SK-N-SH (cell line): ENCODE results near the gene GCN1. TPM values are rescaled to one million over a fixed set of nuclear protein-coding genes. Genes with fewer than 3 reads are reported as not detected.

Experiments used
- CTCF ChIA-PET: fragments of 300-600, 350-600 bp; formaldehyde crosslinking; extraction: SDS; loops from one replicate; lab custom pipeline; 2021; lab: Yijun Ruan, JAX
- POLR2A ChIA-PET: fragments of 350-600 bp; sonication (Branson Sonifier 250); formaldehyde crosslinking; extraction: SDS; loops from one replicate; lab custom pipeline; 2020; ENCODE audit warnings: antibody characterized with exemption, inconsistent platforms; lab: Yijun Ruan, JAX
- DNase-seq: peaks from one replicate; pipeline ENCODE4 v3.0.0; 2012
- H2AFZ ChIP-seq: fragments of 200-600 bp; sonication (generic); 2 replicates; pipeline ENCODE4 v1.8.1; 2016; ENCODE audit warnings: antibody characterized with exemption, mild to moderate bottlenecking, low read depth
- H3F3A ChIP-seq: fragments of 200-600 bp; sonication (generic); replicated peaks from 2 replicates; pipeline ENCODE3; 2016; ENCODE audit warnings: antibody characterized with exemption, mild to moderate bottlenecking; ENCODE audit not compliant: insufficient read depth
- H3K27ac ChIP-seq, 2 experiments: fragments of 200-500 bp in 1 of 2; fragments of 200-600 bp in 1 of 2; sonication (Bioruptor generic) in 1 of 2; sonication (generic), shearing (Covaris generic) in 1 of 2; 2 replicates each; pipeline versions ENCODE4 v1.5.1 to v1.6.1; 2014 to 2016; ENCODE audit warnings: low read depth in 2 of 2, inconsistent platforms in 1 of 2, low read length in 1 of 2, mild to moderate bottlenecking in 1 of 2, mixed read lengths in 1 of 2
- H3K27me3 ChIP-seq: fragments of 200-600 bp; sonication (generic), shearing (Covaris generic); 2 replicates; pipeline ENCODE4 v1.6.1; 2016; ENCODE audit warnings: mixed run types; ENCODE audit not compliant: insufficient read depth
- H3K36me3 ChIP-seq, 2 experiments: fragments of 200-500 bp in 1 of 2; fragments of 200-600 bp in 1 of 2; sonication (Bioruptor generic) in 1 of 2; sonication (generic) in 1 of 2; replicated peaks in 1 of 2; 2 replicates each; pipeline versions ENCODE3 to v1.5.1; 2014 to 2016; ENCODE audit warnings: low read length in 1 of 2, mild to moderate bottlenecking in 1 of 2; ENCODE audit not compliant: insufficient read depth in 2 of 2, control insufficient read depth in 1 of 2
- H3K4me1 ChIP-seq, 2 experiments: fragments of 200-500 bp in 1 of 2; fragments of 200-600 bp in 1 of 2; sonication (Bioruptor generic) in 1 of 2; sonication (generic), shearing (Covaris generic) in 1 of 2; 2 replicates each; pipeline versions ENCODE4 v1.5.1 to v1.6.1; 2014 to 2016; ENCODE audit warnings: low read depth in 1 of 2, low read length in 1 of 2, mixed run types in 1 of 2; ENCODE audit not compliant: insufficient read depth in 2 of 2, control insufficient read depth in 1 of 2
- H3K4me2 ChIP-seq: fragments of 200-600 bp; sonication (generic), shearing (Covaris generic); 2 replicates; pipeline ENCODE4 v1.6.1; 2017; ENCODE audit warnings: mixed run types
- H3K4me3 ChIP-seq, 2 experiments: fragments of 200-500 bp in 1 of 2; fragments of 200-600 bp in 1 of 2; sonication (Bioruptor generic) in 1 of 2; sonication (generic), shearing (Covaris generic) in 1 of 2; 2 replicates each; pipeline versions ENCODE4 v1.5.1 to v1.8.1; 2014 to 2016; ENCODE audit warnings: low read depth in 2 of 2, inconsistent platforms in 1 of 2, low read length in 1 of 2, mild to moderate bottlenecking in 1 of 2, mixed read lengths in 1 of 2, moderate library complexity in 1 of 2
- H3K79me2 ChIP-seq: fragments of 200-600 bp; sonication (generic); 2 replicates; pipeline ENCODE4 v1.8.1; 2017; ENCODE audit warnings: mild to moderate bottlenecking; ENCODE audit not compliant: insufficient read depth
- H3K9ac ChIP-seq: fragments of 200-600 bp; sonication (generic); 2 replicates; pipeline ENCODE4 v1.6.1; 2017; ENCODE audit warnings: mixed run types
- H3K9me2 ChIP-seq: fragments of 200-600 bp; sonication (generic); 2 replicates; pipeline ENCODE4 v1.6.1; 2017; ENCODE audit warnings: mixed run types
- H3K9me3 ChIP-seq: fragments of 200-600 bp; sonication (generic); 2 replicates; pipeline ENCODE4 v1.6.1; 2017; ENCODE audit warnings: mixed run types, mild to moderate bottlenecking, moderate library complexity
- H4K20me1 ChIP-seq: fragments of 200-600 bp; sonication (generic); 2 replicates; pipeline ENCODE4 v1.6.1; 2017; ENCODE audit warnings: mild to moderate bottlenecking, mixed run types; ENCODE audit not compliant: insufficient read depth
- CTCF ChIP-seq: fragments of 200-600 bp; sonication (generic); IDR thresholded peaks from 2 replicates; pipeline ENCODE4 v1.6.1; 2017; ENCODE audit warnings: antibody characterized with exemption, mild to moderate bottlenecking, moderate library complexity
- ELF1 ChIP-seq: IDR thresholded peaks from 2 replicates; pipeline ENCODE4 v1.4.0; 2012
- EZH2phosphoT487 ChIP-seq: fragments of 200-600 bp; sonication (generic); IDR thresholded peaks from 2 replicates; pipeline ENCODE4 v1.6.1; 2017; ENCODE audit warnings: low read depth, mixed run types, mild to moderate bottlenecking, antibody characterized with exemption, moderate library complexity, borderline replicate concordance
- FOSL2 ChIP-seq: IDR thresholded peaks from 2 replicates; pipeline ENCODE4 v1.4.0; 2012; ENCODE audit warnings: low read depth, mild to moderate bottlenecking, moderate library complexity, borderline replicate concordance
- FOXJ3 ChIP-seq: sonication (generic); formaldehyde crosslinking; IDR thresholded peaks from 2 replicates; pipeline ENCODE4 v1.5.1; 2020; ENCODE audit warnings: mild to moderate bottlenecking, missing genetic modification reagents
- GATA2 ChIP-seq: sonication (generic); formaldehyde crosslinking; IDR thresholded peaks from 2 replicates; pipeline ENCODE4 v1.5.0; 2020; ENCODE audit warnings: mild to moderate bottlenecking, missing genetic modification reagents
- JUND ChIP-seq: IDR thresholded peaks from 2 replicates; pipeline ENCODE4 v1.4.0; 2012
- PBX3 ChIP-seq: IDR thresholded peaks from 2 replicates; pipeline ENCODE4; 2012
- RAD21 ChIP-seq: IDR thresholded peaks from 2 replicates; pipeline ENCODE4 v1.6.1; 2012; ENCODE audit warnings: mild to moderate bottlenecking, low read length
- RCOR1 ChIP-seq: fragments of 150-350 bp; IDR thresholded peaks from 2 replicates; pipeline ENCODE4 v1.6.1; 2017; ENCODE audit warnings: antibody characterized with exemption, low read length
- RFX5 ChIP-seq: IDR thresholded peaks from 2 replicates; pipeline ENCODE4 v1.6.1; 2012; ENCODE audit warnings: mild to moderate bottlenecking, improper control_type of control experiment, low read length
- SIN3A ChIP-seq: IDR thresholded peaks from 2 replicates; pipeline ENCODE4 v1.6.1; 2012; ENCODE audit warnings: low read depth, mild to moderate bottlenecking, low read length, moderate library complexity, borderline replicate concordance
- SMC3 ChIP-seq: IDR thresholded peaks from 2 replicates; pipeline ENCODE4 v1.6.1; 2012; ENCODE audit warnings: low read depth, low read length, improper control_type of control experiment
- TAF1 ChIP-seq: IDR thresholded peaks from 2 replicates; pipeline ENCODE4 v1.6.1; 2012; ENCODE audit warnings: low read depth, mild to moderate bottlenecking, low read length, moderate library complexity, borderline replicate concordance
- TCF12 ChIP-seq: IDR thresholded peaks from 2 replicates; pipeline ENCODE4 v1.4.0; 2012
- TEAD4 ChIP-seq: IDR thresholded peaks from 2 replicates; pipeline ENCODE4 v1.4.0; 2012; ENCODE audit warnings: mild to moderate bottlenecking, borderline replicate concordance; ENCODE audit not compliant: insufficient read depth
- YY1 ChIP-seq: IDR thresholded peaks from 2 replicates; pipeline ENCODE4 v1.4.0; 2012; ENCODE audit warnings: low read depth, mild to moderate bottlenecking
- WGBS: methylation state at CpG from one replicate; pipeline ENCODE4 v1.1.6; 2017; ENCODE audit warnings: low lambda C conversion rate; 5-methylcytosine and 5-hydroxymethylcytosine counted together
- polyA plus RNA-seq, 3 experiments: library from polyadenylated mRNA; depleted of rRNA; stranded (reverse); fragments of >200 nt; gene quantifications; 2 replicates each; pipeline ENCODE4 v1.2.3, GENCODE V29; 2012
- TF ChIP-seq, protein P1 (sequence below): IDR thresholded peaks from 2 replicates; pipeline ENCODE4 v1.6.1; 2012; ENCODE audit warnings: mild to moderate bottlenecking, low read depth, low read length, moderate library complexity

GCN1 gene
- polyA plus RNA-seq, 1 of the 3 experiments (the other 2 are of a cell fraction), result 54.4 TPM

- Histone ChIP-seq H3K4me3 (no peak overlapping the region), H3K4me1 (no peaks in the 10 kb centered on the region), H3K79me2 (0 out of 2 replicates have a peak, but pooled peaks cover 9% of the 10 kb centered on the region)
- DNase-seq, result no peak
- TF ChIP-seq TCF12, result no peak
- TF ChIP-seq ELF1, result no peak
- TF ChIP-seq PBX3, result no peak
- TF ChIP-seq, protein P1, sequence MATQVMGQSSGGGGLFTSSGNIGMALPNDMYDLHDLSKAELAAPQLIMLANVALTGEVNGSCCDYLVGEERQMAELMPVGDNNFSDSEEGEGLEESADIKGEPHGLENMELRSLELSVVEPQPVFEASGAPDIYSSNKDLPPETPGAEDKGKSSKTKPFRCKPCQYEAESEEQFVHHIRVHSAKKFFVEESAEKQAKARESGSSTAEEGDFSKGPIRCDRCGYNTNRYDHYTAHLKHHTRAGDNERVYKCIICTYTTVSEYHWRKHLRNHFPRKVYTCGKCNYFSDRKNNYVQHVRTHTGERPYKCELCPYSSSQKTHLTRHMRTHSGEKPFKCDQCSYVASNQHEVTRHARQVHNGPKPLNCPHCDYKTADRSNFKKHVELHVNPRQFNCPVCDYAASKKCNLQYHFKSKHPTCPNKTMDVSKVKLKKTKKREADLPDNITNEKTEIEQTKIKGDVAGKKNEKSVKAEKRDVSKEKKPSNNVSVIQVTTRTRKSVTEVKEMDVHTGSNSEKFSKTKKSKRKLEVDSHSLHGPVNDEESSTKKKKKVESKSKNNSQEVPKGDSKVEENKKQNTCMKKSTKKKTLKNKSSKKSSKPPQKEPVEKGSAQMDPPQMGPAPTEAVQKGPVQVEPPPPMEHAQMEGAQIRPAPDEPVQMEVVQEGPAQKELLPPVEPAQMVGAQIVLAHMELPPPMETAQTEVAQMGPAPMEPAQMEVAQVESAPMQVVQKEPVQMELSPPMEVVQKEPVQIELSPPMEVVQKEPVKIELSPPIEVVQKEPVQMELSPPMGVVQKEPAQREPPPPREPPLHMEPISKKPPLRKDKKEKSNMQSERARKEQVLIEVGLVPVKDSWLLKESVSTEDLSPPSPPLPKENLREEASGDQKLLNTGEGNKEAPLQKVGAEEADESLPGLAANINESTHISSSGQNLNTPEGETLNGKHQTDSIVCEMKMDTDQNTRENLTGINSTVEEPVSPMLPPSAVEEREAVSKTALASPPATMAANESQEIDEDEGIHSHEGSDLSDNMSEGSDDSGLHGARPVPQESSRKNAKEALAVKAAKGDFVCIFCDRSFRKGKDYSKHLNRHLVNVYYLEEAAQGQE, result no peak
- TF ChIP-seq, all 33 proteins: peak for 0
- no peak overlapping the region for H2AFZ ChIP-seq
- no peak overlapping the region for H3K27ac ChIP-seq
- no peaks in the 10 kb centered on the region for H3K27me3 ChIP-seq
- H3F3A ChIP-seq, result no peaks in the 10 kb centered on the region
- peaks cover 44 to 67% of the 10 kb centered on the region in 2 experiments for H3K36me3 ChIP-seq
- WGBS, result 86% methylated on average over 4 of the region's 11 CpGs
- no peak overlapping the region for H3K9ac ChIP-seq
- ChIA-PET POLR2A (no interaction called here), CTCF (no interaction called here)
- H3K9me3 ChIP-seq, result no peaks in the 10 kb centered on the region
- no peaks in the 10 kb centered on the region for H3K9me2 ChIP-seq
- no peak overlapping the region for H3K4me2 ChIP-seq
- H4K20me1 ChIP-seq, result 0 out of 2 replicates have a peak, but pooled peaks cover 3% of the 10 kb centered on the region
Observed at GRCh38 chr12:120164293-120164692, 30.2 kb downstream of the GCN1 start.

DNA sequence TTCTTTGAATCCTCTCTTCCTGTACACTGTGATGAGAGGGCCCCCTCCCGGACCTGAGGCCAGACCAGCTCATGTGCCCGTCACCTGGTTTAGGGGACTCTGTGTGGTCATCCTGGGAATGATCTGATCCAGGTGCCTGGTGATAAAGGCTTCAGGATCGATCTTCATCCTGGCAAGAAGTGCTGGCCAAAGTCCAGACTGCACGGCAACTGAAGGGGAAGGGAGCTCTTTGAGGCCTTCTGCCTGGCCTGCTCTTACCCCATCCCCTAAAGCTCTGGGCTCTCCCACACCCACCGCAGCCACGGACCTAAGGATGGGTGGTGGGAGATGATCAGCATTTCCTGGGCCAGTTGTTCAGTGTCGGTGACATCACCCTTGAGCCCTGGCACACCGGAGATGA is 31.8 kb downstream of the GCN1 start:
- 0 out of 2 replicates have a peak, but pooled peaks cover 3% of the 10 kb centered on the region for H4K20me1 ChIP-seq
- CTCF ChIA-PET, result interaction anchor here (1.0 kb wide), 2 partner anchors 40 to 45 kb away, joined by 3 read pairs; no protein-coding TSS in a partner anchor
- no peak for TF ChIP-seq GATA2 (CRISPR knock-in tag)
- no peak for TF ChIP-seq YY1
- no peak for TF ChIP-seq RAD21
- no peak for TF ChIP-seq PBX3
- TF ChIP-seq TAF1, result no peak
- TF ChIP-seq RFX5, result no peak
- no peak for TF ChIP-seq EZH2phosphoT487
- TF ChIP-seq SMC3, result no peak
- no peak for TF ChIP-seq JUND
- no peak for TF ChIP-seq CTCF
- no peak for TF ChIP-seq SIN3A
- no peak for TF ChIP-seq TCF12
- TF ChIP-seq FOSL2, result no peak
- TF ChIP-seq RCOR1, result no peak
- TF ChIP-seq TEAD4, result no peak
- TF ChIP-seq FOXJ3 (CRISPR knock-in tag), result no peak

More for the DNA sequence above, 31.8 kb downstream of the GCN1 start:
- no peaks in the 10 kb centered on the region for H3K9me2 ChIP-seq
- POLR2A ChIA-PET, result interaction anchor here (1.6 kb wide), 1 partner anchor 38 kb away, joined by 6 read pairs; the partner anchor contains the start of gene RPLP0
- H2AFZ ChIP-seq, result no peak overlapping the region
- 83% methylated on average over 6 of the region's 8 CpGs for WGBS
- no peak overlapping the region for H3K27ac ChIP-seq
- H3K4me1 ChIP-seq, result no peaks in the 10 kb centered on the region
- H3F3A ChIP-seq, result no peaks in the 10 kb centered on the region
- H3K4me2 ChIP-seq, result no peak overlapping the region
- no peak overlapping the region for H3K4me3 ChIP-seq
- no peaks in the 10 kb centered on the region for H3K27me3 ChIP-seq
- peaks cover 38 to 69% of the 10 kb centered on the region in 2 experiments for H3K36me3 ChIP-seq
- no peak overlapping the region for H3K9ac ChIP-seq
- H3K79me2 ChIP-seq, result 0 out of 2 replicates have a peak, but pooled peaks cover 8% of the 10 kb centered on the region
- H3K9me3 ChIP-seq, result no peaks in the 10 kb centered on the region
- no peak for DNase-seq
